Stimulated activated CD8-positive, alpha-beta memory T cell treated with anti-CD3 and anti-CD28 coated beads, Interleukin-2, amount 100 ng/mL, for 48 hours (primary cell): Measurements from ENCODE around the gene CYP26B1.
"Not testable (repeated sequence)": the region's sequence is repeated elsewhere in the genome, so short reads cannot be mapped to it uniquely, and the experiment has no call there.

Source experiments
- DNase-seq, 2 donors: peaks; one replicate each; pipeline ENCODE4 v3.0.0-alpha.2; 2020; ENCODE audit warnings: low read depth in 2 of 2

The CYP26B1 gene

DNA sequence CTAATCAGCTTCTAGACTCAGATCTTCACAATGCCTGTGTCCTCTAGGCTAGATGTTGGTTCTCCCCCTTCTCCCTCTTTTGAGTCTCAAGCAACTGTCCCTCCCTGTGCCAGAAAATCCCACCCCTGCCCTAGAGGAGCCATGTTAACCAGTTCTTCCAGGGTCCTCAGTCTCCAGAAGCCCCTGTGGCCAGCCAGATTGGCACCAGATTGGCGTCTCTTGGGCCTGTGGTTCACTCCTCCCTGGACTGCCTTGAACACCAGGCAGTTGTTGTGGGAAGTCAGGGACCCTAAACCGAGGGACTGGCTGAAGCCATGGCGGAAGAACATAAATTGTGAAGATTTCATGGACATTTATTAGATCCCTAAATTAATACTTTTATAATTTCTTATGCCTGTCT, 36.6 kb downstream of the CYP26B1 start:
- no peak for DNase-seq

- no peak for DNase-seq
Measured at GRCh38 chr2:72109904-72110303, 37.8 kb downstream of the CYP26B1 start.

DNA sequence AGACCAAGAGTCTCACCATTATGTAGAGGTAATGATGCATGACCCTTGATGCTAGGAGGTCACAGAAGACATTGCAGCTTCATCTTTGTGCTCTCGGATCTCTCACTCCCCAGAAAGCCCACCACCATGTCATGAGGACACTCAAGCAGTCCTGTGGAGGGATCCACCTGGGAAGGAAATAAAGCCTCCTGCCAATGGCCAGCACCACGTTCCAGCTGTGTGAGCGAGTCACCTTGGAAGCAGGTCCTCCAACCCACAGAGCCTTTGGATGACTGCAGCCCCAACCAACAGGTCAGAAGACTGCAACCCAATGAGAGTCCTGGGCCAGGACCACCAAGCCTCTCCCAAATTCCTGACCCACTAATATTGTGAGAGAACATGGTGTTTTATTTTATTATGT, 38.4 kb downstream of the CYP26B1 start:
- DNase-seq, result no peak

DNA sequence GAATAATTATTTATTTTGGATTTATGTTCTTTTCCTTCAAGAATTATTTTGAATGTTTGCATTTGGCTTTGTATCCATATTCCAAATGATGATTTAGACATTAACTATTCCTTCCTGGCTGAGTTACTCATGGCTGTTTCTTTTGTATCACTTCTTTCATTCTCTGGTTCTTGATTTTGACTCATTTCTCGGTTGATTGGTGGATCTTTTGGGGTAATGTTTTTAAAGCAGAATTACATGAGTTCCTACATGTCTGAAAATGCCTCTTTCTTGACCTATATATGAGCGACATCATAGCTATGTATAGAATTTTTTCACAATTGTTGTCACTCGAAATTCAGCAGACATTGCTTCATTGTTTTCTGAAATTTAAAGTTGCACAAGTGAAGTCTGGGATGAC, 39.5 kb downstream of the CYP26B1 start:
- no peak for DNase-seq

- no peak for DNase-seq
Measured at GRCh38 chr2:72106978-72107377, 40.7 kb downstream of the CYP26B1 start.

DNA sequence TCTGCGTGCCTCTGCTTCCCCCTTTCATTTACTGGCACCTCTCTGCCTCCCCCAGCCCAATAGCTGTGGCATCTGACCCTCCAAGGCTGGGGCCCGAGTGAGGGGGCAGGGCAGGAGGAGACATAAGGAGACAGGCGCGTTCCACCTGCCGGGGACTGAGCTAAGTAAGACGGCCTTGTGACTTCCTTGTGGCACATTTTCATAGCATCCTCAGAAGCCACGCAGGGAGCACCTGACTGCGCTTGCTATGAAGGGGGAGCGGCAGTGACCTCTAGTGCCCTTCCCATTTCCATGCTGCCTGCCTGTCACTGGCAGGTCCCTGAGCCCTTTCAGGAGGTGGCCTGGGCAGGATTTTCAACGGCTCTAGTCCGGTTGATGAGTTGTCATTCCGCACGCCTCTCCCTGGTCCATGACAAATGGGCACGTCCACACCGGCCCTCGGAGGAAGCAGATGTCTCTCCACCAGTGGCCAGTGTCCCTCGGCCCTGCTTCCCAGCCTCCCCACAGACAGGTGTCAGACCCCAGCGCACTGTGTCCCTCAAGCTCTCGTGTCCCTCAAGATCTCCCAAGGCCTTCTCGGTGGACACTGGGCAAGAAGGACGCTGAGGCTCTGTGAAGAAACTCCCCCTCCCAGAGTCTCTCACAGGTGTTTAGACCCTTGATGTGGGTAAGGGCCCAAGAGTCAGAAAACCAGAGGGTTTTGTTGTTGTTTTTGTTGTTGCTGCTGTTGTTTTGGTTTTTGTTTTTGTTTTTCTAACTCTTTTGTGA, 42.7 kb downstream of the CYP26B1 start:
- DNase-seq, result no peak

DNA sequence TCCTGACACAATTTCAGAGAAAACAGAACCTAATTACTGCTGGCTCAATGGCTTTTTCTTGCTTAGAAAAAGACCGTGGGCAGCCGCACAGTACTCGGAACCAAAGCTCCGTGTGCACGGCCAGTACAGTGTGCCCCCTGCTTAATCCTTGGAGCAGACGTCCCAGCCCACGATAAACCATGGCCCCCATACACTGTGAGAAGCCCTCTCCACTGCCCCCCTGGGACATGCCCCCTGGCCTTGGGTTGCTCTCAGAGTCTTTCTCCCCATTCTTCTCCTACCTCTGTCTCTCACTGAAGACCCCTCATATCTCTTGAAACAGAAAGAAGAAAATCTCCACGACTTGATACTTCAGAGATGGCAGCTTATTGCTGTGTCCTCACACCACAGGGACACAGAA, 44.0 kb downstream of the CYP26B1 start:
- no peak for DNase-seq

- no peak for DNase-seq
Measured at GRCh38 chr2:72103161-72103560, 44.5 kb downstream of the CYP26B1 start.

DNA sequence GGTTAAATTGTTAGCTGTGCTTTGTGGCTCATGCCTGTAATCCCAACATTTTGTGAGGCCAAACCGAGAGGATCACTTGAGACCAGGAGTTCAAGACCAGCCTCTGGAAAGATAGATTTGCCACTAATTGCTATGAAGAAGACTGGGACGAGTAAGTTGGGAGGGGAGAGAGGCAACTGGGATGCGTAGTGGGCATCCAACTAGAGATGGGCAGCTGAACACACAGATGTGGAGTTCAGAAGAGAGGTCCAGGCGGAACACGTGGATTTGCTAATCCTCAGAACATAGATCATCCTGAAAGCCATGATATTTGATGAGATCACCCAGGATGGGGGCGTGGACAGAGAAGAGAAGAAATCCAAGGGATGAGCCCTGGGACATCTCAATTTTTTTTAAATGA, 48.7 kb downstream of the CYP26B1 start:
- DNase-seq, result no peak

DNA sequence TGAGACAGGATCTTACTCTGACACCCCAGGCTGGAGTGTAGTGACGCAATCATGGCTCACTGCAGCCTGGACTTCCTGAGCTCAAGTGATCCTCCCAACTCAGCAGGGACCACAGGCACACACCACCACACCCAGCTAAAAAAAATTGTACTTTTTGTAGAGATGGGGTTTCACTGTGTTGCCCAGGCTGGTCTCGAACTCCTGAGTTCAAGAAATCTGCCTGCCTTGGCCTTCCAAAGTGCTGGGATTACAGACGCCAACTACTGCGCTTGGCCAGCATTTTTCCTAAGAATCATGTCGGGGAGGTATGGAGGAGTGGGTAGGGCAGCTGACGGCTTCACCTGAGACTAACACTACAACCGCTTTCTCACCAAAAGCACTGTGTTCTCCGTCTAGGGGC, 50.4 kb downstream of the CYP26B1 start:
- no peak for DNase-seq

- no peak for DNase-seq
Measured at GRCh38 chr2:72096181-72096580, 51.5 kb downstream of the CYP26B1 start.

- no peak for DNase-seq
Measured at GRCh38 chr2:72095364-72095763, 52.3 kb downstream of the CYP26B1 start.

- DNase-seq, result no peak
Measured at GRCh38 chr2:72094701-72095100, 53.0 kb downstream of the CYP26B1 start.

DNA sequence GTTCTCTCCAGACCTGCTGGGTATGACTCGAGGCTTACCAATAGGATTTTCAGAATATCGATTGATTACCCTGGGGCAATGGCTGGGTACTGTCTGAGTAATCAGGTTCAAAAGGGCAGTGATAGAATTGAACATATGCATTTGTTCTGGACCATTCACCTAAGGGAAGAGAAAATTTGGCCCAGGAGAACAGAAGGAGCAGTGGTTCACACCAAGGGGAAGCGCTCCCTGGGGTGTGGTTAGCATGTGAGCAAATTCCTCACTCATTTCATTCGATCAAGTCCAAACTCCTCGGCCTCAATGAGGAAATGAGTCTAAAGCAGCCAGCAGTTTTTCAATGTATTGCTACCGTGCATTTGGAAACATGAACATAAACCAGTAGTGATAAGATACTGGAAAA, 55.6 kb downstream of the CYP26B1 start:
- no peak for DNase-seq

DNA sequence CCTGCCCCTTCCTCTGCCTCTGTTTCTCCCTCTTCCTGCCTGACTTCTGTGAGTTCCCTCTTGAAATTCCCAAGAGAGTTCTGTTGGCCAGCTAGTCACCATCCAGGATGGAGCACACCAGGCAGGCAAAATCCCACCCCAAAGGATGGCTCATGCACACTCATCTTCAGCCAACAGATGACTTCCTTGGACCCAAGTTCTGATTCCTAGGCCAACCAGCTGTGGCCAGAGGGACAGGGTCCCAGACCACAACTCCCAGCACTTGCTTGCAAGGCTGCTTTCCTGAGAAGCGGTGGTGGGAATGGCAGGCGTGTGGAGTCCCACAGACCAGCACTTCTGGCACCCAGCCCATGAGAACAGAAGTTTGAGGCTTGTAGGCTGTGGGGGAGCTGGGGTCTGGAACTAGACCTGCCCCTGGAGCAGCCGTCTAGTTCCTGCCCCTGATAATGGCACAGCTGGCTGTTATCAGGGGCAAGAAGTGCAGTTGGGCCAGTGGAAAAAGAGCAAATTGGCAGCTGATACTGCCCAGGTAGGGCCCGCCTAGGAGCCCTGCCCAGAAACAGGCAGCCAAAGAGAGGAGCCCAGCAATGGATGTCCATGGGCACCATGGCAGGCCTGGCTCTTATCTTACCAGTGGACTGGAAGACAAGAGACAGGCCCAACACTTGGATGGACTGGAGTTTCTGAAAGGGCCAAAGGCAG, 56.7 kb downstream of the CYP26B1 start:
- DNase-seq, result no peak

GRCh38 chr2:72090271-72090720, 57.4 kb downstream of the CYP26B1 start:
- no peak for DNase-seq

DNA sequence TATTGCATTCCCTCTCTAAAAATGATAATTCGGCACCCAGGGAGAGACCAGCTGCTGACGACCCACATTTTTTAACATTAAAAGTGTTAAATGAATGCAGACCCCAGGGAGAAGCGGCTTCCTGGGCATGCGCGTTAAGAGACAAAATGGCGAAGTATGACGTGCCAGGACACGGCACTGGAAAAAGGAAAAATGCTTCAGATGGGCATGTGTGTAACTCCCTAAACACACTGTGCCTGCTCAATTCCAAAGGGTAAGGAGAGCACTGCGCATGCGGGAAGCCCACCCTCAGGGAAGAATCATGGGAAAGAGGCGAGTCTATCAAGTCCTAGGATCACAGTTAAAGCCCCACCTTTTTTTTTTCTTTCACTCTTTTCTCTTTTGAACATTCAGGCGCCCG, 58.1 kb downstream of the CYP26B1 start:
- DNase-seq, result no peak

- DNase-seq, result no peak
Measured at GRCh38 chr2:72089028-72089427, 58.6 kb downstream of the CYP26B1 start.

- not testable (repeated sequence) for DNase-seq
Measured at GRCh38 chr2:72086871-72087633, 60.6 kb downstream of the CYP26B1 start.

DNA sequence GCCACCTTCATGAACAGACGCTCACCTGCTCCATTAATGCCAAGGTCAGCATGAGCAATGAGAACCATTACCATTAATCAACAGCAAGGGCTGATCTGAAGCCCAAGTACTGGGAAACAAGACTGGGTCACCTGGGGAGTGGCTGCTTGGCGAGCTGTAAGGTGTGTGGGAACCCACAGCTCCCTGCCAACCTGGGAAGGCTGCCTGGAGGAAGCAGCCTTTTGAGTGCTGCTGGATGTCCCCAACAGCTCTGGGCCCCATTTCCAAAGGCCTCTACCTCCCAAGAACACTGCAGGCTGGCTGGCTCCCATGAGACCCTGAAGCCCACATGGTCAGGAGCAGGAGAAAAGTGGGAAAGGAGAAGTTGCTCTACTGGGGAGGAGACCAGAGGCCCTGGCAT, 62.1 kb downstream of the CYP26B1 start:
- no peak for DNase-seq

GRCh38 chr2:72085036-72085435, 62.6 kb downstream of the CYP26B1 start:
- DNase-seq, result no peak

DNA sequence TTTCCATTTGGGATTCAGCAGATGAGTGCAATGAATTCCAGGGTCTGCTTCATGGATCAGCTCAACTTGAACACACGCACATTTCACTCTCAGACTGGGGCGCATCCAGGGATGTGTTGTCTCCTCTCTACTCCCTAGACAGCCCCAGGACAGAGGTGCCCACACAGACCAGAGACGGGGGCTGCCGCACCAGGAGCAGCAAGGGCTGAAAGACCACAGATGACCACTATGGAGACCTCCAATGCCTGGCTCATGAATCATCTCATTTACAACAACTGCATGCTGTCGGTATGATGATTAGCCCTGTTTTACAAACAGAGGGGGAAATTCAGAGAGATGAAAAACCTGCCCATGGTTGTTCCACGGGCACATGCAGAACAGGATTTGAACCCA, 63.1 kb downstream of the CYP26B1 start:
- DNase-seq, result no peak
